Memory B cell (primary cell): ENCODE results near the gene ACAD8.
"Not testable (repeated sequence)": the region's sequence is repeated elsewhere in the genome, so short reads cannot be mapped to it uniquely, and the experiment has no call there.

Experiments
- ATAC-seq: fragments of 150-1000 bp; cut with Tn5 transposase; 2 replicates; pipeline ENCODE4 v1.10.0; 2021; ENCODE audit warnings: low read depth, mild to moderate bottlenecking, moderate library complexity
- DNase-seq, 2 donors: peaks; one replicate each; pipeline ENCODE4 v3.0.0; 2022; ENCODE audit warnings: low spot score in 2 of 2
- H3K27ac Mint-ChIP-seq: one replicate; pipeline ENCODE4 v1.8.0; 2022; ENCODE audit warnings: mild to moderate bottlenecking, moderate library complexity, mixed read lengths
- H3K27me3 Mint-ChIP-seq: one replicate; pipeline ENCODE4 v1.8.0; 2022; ENCODE audit warnings: mixed read lengths
- H3K36me3 Mint-ChIP-seq: one replicate; pipeline ENCODE4 v1.8.0; 2022; ENCODE audit warnings: mild to moderate bottlenecking, mixed read lengths
- H3K4me1 Mint-ChIP-seq: one replicate; pipeline ENCODE4 v1.8.0; 2022; ENCODE audit warnings: mixed read lengths
- H3K4me3 Mint-ChIP-seq: one replicate; pipeline ENCODE4 v1.8.0; 2022; ENCODE audit warnings: mild to moderate bottlenecking, moderate library complexity, mixed read lengths
- H3K9me3 Mint-ChIP-seq: one replicate; pipeline ENCODE4 v1.8.0; 2022; ENCODE audit warnings: mixed read lengths

The ACAD8 gene

GRCh38 chr11:134248910-134249480 is 4.4 kb upstream of the ACAD8 start:
- Mint-ChIP-seq H3K27me3 (no peaks in the 10 kb centered on the region), H3K4me3 (no peak overlapping the region), H3K9me3 (no peaks in the 10 kb centered on the region), H3K36me3 (peaks cover 11% of the 10 kb centered on the region), H3K27ac (no peak overlapping the region), H3K4me1 (peaks cover 14% of the 10 kb centered on the region)
- DNase-seq = no peak
- no peak for ATAC-seq

GRCh38 chr11:134250246-134250645 is 3.1 kb upstream of the ACAD8 start:
- Mint-ChIP-seq H3K4me3 (no peak overlapping the region), H3K27me3 (no peaks in the 10 kb centered on the region), H3K27ac (no peak overlapping the region), H3K4me1 (peaks cover 13% of the 10 kb centered on the region), H3K9me3 (no peaks in the 10 kb centered on the region), H3K36me3 (peaks cover 11% of the 10 kb centered on the region)
- no peak for DNase-seq
- ATAC-seq = no peak

DNA sequence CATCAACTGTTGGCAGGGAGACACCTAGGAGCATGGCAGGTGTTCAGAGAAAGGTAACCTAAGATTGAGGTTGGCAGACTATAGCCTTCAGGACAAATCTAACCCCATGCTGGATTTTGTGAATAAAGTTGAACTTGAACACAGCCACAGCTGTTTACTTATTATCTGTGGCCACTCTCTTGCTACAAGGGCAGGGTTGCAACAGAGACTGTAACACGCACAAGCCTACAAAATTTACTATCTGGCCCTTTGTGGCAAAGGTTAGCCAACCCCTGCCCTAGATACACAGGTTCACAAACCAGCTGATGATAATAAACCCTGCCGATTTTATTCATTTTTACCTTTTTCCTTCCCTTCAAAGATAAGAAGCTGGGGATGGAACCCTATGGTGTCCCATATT is 2.7 kb upstream of the ACAD8 start:
- ATAC-seq = no peak
- no peak overlapping the region for H3K27ac Mint-ChIP-seq

GRCh38 chr11:134252346-134253187 is 801 bp upstream of the ACAD8 start:
- Mint-ChIP-seq H3K4me3 (peak overlapping the region; percentile 90), H3K4me1 (peaks cover 13% of the 10 kb centered on the region), H3K9me3 (no peaks in the 10 kb centered on the region), H3K27me3 (no peaks in the 10 kb centered on the region), H3K36me3 (peaks cover 8% of the 10 kb centered on the region), H3K27ac (peak overlapping the region; percentile 69)
- no peak for DNase-seq
- peak; percentile 2 for ATAC-seq

More for the DNA sequence above, 2.7 kb upstream of the ACAD8 start:
- H3K36me3 Mint-ChIP-seq = peaks cover 11% of the 10 kb centered on the region
- H3K4me3 Mint-ChIP-seq = no peak overlapping the region
- no peaks in the 10 kb centered on the region for H3K27me3 Mint-ChIP-seq
- H3K4me1 Mint-ChIP-seq = peaks cover 13% of the 10 kb centered on the region
- no peaks in the 10 kb centered on the region for H3K9me3 Mint-ChIP-seq
- DNase-seq = no peak

- Mint-ChIP-seq H3K4me3 (peak overlapping the region; percentile 90), H3K4me1 (peaks cover 13% of the 10 kb centered on the region), H3K36me3 (peaks cover 9% of the 10 kb centered on the region), H3K27ac (no peak overlapping the region), H3K9me3 (no peaks in the 10 kb centered on the region), H3K27me3 (no peaks in the 10 kb centered on the region)
- ATAC-seq = no peak
- no peak for DNase-seq
Observed at GRCh38 chr11:134254433-134255183, 1.2 kb downstream of the ACAD8 start.

- not testable (repeated sequence) for H3K27me3 Mint-ChIP-seq, DNase-seq, H3K4me3 Mint-ChIP-seq, H3K36me3 Mint-ChIP-seq, ATAC-seq, H3K9me3 Mint-ChIP-seq, H3K27ac Mint-ChIP-seq
- peaks cover 13% of the 10 kb centered on the region for H3K4me1 Mint-ChIP-seq
Observed at GRCh38 chr11:134255184-134255561, 1.8 kb downstream of the ACAD8 start.

DNA sequence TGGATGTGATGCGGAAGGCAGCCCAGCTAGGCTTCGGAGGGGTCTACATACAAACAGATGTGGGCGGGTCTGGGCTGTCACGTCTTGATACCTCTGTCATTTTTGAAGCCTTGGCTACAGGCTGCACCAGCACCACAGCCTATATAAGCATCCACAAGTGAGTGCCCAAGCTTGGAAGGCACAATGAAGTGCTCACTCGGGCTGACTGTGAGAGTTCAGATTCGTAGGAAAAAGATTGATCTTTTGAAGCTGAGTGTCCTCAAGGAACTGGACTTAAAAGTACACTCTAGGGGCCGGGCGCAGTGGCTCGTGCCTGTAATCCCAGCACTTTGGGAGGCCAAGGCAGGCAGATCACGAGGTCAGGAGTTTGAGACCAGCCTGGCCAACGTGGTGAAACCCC is 3.7 kb downstream of the ACAD8 start:
- H3K27me3 Mint-ChIP-seq = no peaks in the 10 kb centered on the region
- H3K4me1 Mint-ChIP-seq = peaks cover 15% of the 10 kb centered on the region
- no peak for ATAC-seq
- H3K36me3 Mint-ChIP-seq = peaks cover 14% of the 10 kb centered on the region
- H3K27ac Mint-ChIP-seq = no peak overlapping the region
- no peaks in the 10 kb centered on the region for H3K9me3 Mint-ChIP-seq
- DNase-seq = no peak
- H3K4me3 Mint-ChIP-seq = no peak overlapping the region

- Mint-ChIP-seq H3K36me3 (peaks cover 16% of the 10 kb centered on the region), H3K9me3 (no peaks in the 10 kb centered on the region), H3K27ac (no peak overlapping the region), H3K27me3 (no peaks in the 10 kb centered on the region), H3K4me3 (no peak overlapping the region), H3K4me1 (peaks cover 10% of the 10 kb centered on the region)
- DNase-seq (no peak), ATAC-seq (no peak)
Observed at GRCh38 chr11:134258577-134258976, 5.2 kb downstream of the ACAD8 start.

- Mint-ChIP-seq H3K9me3 (no peaks in the 10 kb centered on the region), H3K4me1 (peaks cover 3% of the 10 kb centered on the region), H3K27me3 (no peaks in the 10 kb centered on the region), H3K27ac (no peak overlapping the region), H3K36me3 (peaks cover 19% of the 10 kb centered on the region), H3K4me3 (no peak overlapping the region)
- DNase-seq (no peak), ATAC-seq (no peak)
Observed at GRCh38 chr11:134260503-134260902, 7.1 kb downstream of the ACAD8 start.

DNA sequence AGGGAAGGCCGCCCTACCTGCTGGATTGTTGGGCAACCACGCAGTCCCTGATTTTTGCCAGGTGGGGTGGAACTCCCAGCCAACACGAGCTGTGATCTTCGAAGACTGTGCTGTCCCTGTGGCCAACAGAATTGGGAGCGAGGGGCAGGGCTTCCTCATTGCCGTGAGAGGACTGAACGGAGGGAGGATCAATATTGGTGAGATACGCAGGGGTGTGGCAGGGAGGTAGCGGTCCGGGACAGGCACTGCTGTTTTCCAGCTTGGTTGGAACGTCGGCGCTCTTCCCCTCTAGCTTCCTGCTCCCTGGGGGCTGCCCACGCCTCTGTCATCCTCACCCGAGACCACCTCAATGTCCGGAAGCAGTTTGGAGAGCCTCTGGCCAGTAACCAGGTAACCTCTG is 7.6 kb downstream of the ACAD8 start:
- Mint-ChIP-seq H3K27me3 (no peaks in the 10 kb centered on the region), H3K27ac (no peak overlapping the region), H3K4me3 (no peak overlapping the region), H3K36me3 (peaks cover 19% of the 10 kb centered on the region), H3K9me3 (no peaks in the 10 kb centered on the region), H3K4me1 (peaks cover 3% of the 10 kb centered on the region)
- ATAC-seq = no peak
- DNase-seq = no peak

GRCh38 chr11:134261626-134262488 is 8.5 kb downstream of the ACAD8 start:
- H3K27ac Mint-ChIP-seq = no peak overlapping the region
- peaks cover 3% of the 10 kb centered on the region for H3K4me1 Mint-ChIP-seq
- peaks cover 19% of the 10 kb centered on the region for H3K36me3 Mint-ChIP-seq
- ATAC-seq (no peak), DNase-seq (no peak)
- no peaks in the 10 kb centered on the region for H3K9me3 Mint-ChIP-seq
- H3K4me3 Mint-ChIP-seq = no peak overlapping the region
- H3K27me3 Mint-ChIP-seq = no peaks in the 10 kb centered on the region

GRCh38 chr11:134264966-134265764 is 11.8 kb downstream of the ACAD8 start:
- Mint-ChIP-seq H3K36me3 (peaks cover 10% of the 10 kb centered on the region), H3K4me3 (no peak overlapping the region), H3K27ac (no peak overlapping the region), H3K27me3 (peaks cover 1% of the 10 kb centered on the region), H3K9me3 (no peaks in the 10 kb centered on the region), H3K4me1 (peaks cover 3% of the 10 kb centered on the region)
- ATAC-seq (no peak), DNase-seq (no peak)

DNA sequence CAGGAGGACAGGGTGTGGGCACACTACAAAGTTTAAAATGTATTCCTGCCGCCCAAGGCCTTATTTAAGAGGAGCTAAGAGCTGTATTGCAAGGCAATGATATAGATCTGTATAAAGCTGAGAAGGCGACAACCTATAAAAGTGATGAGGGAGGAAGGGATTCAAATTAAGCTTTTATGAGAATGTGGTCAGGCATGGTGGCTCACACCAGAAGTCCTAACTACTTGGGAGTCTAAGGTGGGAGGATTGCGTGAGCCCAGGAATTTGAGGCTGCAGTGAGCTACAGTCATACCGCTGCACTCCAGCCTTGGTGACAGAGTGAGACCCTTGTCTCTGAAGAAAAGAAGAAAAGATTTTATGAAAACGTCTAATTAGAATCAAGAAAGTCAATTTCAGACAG is 13.1 kb downstream of the ACAD8 start:
- Mint-ChIP-seq H3K4me3 (no peak overlapping the region), H3K9me3 (no peaks in the 10 kb centered on the region), H3K27me3 (peaks cover 10% of the 10 kb centered on the region), H3K36me3 (peaks cover 6% of the 10 kb centered on the region), H3K27ac (no peak overlapping the region), H3K4me1 (no peaks in the 10 kb centered on the region)
- DNase-seq = no peak
- ATAC-seq = no peak
